GM11168 (cell line): Measurements from ENCODE around the gene TMEM163.
"Not testable (repeated sequence)": the region's sequence is repeated elsewhere in the genome, so short reads cannot be mapped to it uniquely, and the experiment has no call there.

Experiments used
- in situ Hi-C: fragments of 300-500 bp; cut with MboI; formaldehyde crosslinking; loops from one replicate; pipeline ENCODE4 v1.12.0; 2022; ENCODE audit warnings: low sequenced_read_pairs; ENCODE audit not compliant: unreplicated experiment

TMEM163 gene

DNA sequence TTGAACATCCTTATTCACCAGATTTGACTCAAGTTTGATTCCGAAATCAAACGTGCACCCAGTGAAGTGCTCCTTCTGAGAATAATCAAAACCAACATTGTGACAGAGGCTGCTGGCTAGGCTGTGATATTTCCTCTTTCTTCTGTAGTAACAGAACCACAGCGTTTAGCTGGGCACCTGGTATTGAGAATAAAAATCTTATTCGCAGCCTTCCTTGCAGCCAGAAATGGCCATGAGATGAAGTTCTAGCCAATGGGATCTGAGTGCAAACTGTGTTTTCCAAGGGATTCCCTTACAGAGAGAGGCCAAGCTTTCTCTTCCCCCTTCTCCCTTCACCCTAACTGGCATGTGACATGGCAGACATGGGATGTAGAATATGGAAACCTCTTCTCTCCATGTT is 51.7 kb downstream of the TMEM163 start:
- in situ Hi-C loops = no loop called here

DNA sequence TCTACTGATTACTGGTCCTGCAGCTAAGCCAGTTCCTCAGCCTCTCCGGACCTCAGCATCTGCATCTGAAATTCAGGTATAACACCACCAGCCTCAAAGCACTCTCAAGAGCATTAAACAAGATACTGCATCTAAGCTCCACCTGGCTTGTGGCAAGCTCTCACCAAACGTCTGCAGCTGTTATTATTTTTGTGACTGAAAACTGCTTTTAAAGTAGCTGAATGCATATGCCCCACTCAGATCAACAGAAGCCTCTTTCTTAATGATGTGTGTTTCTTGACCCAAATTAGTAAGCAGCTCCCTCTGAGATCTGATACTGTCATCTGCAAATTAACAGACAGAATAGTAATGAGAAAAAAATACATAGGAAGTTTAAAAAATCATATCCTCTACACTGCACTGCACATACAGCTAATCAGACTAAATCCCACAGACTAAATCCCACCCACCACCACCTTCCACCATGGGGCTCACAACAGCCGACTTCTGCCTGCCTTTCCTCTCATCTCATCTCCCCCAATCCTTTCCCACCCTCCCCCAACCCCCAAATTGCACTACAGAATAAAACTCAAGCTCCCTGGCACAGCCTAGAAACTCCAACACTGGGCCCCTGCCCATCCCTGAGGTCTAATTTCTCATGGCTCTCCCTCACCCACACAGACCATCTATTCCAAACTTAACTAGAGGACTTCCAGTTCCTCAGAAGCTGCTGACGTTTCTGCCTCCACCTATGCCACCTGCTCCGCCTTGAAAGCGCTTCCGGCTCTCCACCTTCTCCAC is 52.9 kb downstream of the TMEM163 start:
- in situ Hi-C loops = no loop called here

DNA sequence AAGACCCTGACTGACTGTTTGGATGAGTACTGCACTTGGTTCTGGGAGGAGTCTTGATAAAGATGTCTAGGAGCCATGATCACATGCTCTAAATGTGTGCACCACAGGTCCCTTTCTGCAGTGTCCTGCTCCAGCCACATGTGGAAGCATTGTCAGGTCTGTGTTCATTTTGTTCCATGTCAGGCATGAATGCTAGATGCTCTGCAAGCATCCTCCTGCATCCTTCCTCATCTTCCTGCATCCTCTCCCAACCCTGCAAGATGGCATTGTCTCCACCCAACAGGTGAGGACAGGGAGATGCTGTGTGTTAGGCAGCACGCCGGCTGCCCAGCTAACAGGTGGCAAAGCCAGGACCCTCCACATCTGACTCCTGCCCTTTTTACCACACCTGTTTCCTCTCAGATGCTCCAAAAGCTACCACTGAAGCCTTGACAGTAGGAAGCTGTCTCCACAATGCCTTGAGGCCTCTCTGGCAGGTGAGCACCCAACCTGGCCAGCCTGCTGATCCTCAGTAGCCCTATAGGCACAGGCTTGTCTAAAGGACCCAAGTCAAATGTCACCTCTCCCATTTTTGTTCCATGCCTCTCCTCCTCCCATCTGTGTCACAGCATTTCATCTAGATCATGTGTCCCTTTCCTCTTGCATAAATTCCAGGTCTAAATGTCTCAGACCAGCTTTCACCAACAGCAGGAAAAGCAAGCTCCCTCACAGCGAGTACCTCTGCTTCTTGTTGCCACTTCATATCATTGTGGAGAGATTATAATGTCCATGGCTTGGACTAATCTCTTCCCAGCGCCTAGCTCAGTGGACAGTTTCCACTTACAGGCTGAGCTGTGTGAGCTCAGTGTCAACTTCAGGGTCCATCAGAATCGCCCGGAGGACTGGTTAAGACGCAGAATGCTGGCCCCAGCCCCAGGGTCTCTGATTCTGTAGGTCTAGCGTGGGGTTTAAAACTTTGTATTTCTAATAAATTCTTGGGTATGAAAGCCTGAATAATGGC is 55.0 kb downstream of the TMEM163 start:
- in situ Hi-C loops = no loop called here

DNA sequence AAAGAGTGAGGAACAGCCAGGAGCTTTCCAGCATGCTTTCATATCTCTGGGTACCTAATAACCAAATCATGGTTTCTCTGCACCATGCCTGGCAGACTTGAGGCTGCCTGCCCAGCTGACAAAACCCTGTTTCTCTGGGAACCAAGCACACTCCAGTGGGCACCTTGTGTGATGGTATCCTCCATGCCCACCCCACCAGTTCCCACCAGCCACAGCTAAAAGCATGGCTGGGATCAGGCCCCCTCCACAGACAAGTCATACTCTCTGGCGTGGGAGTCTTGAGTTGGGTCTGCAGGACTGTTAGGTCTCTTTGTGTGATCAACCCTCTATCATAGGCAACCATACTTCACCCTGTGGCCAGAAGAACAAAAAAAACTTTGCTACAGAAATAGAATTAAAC is 56.0 kb downstream of the TMEM163 start:
- in situ Hi-C loops = no loop called here

DNA sequence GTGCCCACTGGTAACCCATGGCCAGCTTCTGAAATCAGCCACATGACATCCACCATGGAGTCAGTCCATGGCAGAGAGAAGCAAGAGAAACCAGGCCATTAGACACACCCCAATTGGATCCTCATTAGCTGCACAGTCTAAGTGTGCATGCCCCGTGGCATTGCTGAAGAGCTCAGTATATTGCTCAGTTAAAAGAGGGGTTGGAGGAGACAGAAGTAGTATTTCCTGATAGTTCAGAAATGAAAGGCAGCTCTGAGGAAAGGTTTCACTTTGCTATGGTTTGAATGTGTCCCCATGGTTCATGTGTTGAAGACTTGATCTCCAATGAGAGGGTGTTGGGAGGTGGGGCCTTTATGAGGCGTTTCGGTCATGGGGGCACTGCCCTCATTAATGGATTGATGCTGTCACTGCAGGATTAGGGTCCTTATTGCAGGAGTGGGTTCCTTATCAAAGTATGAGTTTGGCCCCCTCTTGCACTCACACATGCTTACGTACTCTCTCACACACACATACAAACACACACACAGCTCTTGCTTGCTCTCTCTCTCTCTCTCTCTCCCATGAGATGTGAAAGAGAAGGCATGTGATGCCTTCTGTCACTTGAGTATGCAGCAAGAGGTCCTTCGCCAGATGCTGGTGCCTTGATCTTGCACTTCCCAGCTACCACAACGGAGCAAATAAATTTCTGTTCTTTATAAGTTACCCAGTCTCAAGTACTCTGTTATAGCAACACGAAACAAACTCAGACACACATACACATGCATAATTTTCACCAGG is 58.0 kb downstream of the TMEM163 start:
- in situ Hi-C loops = no loop called here

DNA sequence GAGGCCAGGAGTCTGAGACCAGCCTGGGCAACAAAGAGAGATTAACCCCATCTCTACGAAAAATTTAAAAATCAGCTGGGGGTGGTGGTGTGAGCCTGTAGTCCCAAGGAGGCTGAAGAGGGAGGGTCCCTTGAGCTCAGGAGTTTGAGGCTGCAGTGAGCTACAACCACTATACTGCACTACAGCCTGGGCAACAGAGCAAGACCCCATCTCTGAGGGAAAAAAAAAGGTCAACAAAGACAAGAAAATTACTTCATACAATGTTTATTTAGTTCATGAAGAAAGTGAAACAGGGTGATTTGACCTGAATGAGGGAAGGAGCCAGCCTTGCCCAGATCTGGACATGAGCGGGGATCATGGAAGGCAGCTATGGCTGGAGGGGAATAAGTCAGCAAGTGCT is 59.1 kb downstream of the TMEM163 start:
- in situ Hi-C loops = no loop called here

DNA sequence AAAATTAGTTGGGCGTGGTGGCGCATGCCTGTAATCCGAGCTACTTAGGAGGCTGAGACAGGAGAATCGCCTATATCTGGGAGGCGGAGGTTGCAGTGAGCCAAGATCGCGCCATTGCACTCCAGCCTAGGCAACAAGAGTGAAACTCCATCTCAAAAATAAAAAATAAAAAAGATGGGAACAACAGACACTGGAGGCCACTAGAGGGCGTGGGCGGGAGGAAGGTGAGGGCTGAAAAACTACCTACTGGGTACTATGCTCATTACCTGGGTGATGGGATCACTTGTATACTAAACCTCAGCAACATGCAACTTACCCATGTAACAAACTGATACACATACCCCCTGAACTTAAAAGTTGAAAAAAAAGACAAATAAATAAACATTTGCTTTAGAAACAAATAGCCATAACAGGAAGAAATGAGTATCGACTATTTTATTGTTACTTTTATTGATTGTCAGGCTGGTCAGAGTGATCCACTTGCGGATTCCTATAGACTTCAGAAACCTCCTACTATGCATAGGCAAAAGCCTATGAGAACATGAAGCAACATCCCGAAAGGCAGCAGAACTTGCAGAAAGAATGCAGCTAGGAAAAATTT is 61.0 kb downstream of the TMEM163 start:
- in situ Hi-C loops = no loop called here

DNA sequence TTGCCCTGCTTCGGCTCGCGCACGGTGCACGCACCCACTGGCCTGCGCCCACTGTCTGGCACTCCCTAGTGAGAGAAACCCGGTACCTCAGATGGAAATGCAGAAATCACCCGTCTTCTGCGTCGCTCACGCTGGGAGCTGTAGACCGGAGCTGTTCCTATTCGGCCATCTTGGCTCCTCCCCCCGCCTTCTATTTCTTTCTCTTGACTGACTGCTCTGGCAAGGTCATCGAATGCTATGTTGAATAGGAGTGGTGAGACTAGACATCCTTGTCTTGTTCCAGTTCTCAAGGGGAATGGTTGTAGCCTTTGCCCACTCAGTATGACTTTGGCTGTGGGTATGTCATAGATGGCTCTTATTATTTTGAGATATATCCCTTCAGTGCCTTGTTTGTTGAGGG is 62.4 kb downstream of the TMEM163 start:
- in situ Hi-C loops = not testable (repeated sequence)

DNA sequence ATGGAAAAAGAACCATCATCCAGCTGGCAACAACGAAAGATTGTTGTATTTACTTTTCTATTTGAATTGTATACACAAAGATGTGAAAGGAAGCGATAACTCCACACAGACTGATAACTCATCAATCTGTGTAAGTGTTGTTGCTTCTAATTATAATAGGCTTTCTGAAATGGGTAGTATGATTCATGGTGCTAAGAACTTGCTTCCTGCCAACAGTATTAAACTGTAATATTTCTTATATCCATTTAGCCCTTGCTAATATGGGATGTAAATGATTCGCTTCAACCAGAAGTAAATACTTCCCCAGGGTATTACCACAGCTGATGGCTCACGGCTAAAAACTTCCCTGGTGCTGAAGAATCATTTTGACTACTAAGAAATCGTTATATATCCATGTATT is 70.2 kb downstream of the TMEM163 start:
- in situ Hi-C loops = no loop called here

DNA sequence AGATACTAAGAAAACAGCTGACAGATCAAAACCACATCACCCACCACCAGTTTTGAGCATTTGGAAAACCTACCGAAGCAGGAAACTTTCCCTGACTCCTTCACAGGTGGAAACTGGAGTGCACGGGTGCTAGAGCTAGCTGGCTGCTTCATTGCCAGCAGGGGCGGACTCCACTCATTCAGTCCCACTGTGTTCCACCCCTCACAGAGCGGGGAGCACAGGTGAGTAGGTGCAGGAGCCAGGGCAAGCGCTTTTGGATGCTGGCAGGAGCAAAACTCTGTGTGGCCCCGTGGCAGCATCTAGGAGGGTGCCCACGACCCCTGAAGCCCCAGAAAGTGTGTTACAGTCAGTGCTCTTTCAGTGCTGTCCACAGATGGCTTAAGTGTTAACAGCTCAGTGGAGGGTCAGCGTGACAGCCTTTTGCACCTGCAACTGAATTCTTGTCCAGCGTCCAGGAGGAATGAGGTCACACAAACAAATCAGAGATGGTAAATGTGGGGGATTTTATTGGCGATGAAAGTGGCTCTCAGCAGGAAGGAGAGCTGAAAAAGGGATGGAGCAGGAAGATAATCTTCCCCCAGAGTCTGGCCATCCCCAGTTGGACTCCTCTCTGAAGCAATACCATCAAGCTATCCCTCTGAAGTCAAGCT is 71.1 kb downstream of the TMEM163 start:
- in situ Hi-C loops = no loop called here

DNA sequence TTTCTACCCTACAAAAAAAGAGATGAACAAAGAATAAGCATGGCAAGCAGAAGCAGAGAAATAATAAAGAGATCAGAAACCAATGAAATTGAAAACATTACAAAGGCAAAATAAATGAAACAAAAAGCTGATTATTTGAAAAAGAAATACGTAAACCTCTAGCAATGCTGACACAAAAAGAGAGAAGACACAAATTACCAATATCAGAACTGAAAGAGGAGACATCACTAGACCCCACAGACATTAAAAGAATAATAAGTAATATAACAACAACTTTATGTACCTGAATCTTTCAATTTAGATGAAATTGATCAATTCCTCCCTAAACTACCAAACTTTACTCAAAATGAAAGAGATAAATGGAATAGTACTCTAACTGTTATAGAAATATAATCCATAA is 75.9 kb downstream of the TMEM163 start:
- in situ Hi-C loops = no loop called here

DNA sequence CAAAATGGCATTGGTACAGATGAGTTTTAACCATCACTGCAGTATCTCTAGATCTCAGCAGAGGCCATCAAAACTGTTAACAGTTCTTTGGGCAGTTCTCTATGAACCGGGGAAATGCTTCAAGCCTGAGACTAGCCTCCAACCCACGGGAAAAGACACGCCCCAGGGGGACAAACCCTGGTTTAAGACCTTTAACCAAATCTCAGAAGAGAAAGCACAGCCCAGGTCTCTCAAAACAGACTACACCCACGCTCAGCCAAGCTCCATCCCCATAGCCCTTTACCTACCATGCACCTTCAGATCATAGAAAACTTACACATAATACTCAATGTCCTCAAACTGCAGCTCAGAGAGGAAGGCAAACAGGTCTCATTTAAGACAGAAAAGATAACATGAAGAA is 78.3 kb downstream of the TMEM163 start:
- in situ Hi-C loops = no loop called here

DNA sequence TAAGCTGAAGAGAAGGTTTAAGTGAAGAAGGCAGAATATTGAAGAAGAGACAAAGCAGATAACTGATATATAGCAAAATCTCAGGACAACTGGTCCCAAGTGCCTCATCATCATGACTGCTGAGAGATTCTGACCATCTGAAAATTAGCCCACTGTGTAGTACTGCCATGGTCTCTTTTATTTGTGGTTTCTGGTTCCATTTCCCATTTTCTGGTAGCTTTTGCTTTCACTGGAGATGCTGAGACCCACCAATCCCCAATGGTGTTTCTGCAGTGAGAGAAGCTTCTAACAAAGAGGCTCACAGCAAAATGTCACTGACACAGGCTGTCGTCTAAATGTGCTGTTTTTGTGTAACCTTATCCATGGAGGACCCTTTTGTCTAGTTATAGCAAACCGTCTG is 79.5 kb downstream of the TMEM163 start:
- in situ Hi-C loops = no loop called here

DNA sequence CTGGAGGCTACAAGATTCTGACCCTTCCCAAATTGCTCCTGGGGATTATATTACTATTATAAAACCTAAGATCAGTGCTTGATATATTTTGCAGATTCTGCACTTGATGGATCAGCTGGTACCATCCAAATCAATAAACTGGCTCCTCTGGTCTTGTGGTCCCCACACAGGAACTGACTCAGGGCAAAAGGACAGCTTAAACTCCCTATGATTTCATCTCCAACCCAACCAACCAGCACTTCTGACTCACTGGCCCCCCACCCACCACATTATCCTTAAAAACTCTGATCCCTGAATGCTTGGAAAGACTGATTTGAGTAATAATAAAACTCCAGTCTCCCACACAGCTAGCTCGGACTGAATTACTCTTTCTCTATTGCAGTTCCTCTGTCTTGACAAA is 82.1 kb downstream of the TMEM163 start:
- in situ Hi-C loops = no loop called here

GRCh38 chr2:134634054-134634753 is 84.6 kb downstream of the TMEM163 start:
- in situ Hi-C loops = no loop called here

GRCh38 chr2:134630504-134631159 is 88.2 kb downstream of the TMEM163 start:
- in situ Hi-C loops = no loop called here

GRCh38 chr2:134628453-134628852 is 90.3 kb downstream of the TMEM163 start:
- in situ Hi-C loops = no loop called here

DNA sequence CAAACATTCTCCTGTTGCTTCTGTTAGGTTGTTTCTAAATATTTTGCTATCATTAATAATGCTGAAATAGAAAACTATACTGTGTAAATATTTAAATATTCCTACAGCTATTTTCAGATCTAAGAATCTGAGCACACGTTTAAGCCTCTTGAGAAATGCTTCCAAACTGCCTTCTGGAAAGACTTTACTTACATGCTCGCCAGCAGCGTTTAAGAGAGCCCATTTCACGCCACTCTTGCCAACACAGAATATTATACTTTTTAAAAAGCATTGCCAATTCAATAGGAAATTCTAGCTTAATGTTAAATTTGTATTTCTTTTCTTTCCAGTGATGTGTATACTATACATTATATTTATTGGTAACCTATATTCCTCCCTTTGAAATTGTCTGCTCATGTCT is 92.0 kb downstream of the TMEM163 start:
- in situ Hi-C loops = no loop called here

DNA sequence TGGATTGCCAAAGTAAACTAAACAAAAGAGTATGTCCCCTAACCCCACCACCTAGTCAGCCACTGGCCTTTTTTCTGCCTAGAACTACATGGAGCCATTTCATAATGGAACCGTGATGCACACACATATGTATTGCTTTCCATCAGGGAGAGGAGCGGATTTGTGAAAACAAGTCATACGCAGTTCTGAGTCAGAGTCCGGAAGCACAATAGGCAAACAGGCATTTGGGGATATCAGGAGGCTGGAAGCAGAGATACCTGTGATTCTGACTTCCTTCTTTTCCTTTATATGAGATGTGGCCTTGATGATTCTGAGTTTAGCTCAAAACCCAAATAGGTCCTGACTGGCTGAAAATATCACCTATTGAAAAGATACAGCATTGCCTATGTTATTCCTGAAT is 93.5 kb downstream of the TMEM163 start:
- in situ Hi-C loops = no loop called here
